Ramos (cell line): ENCODE data around the gene TNFRSF8.
"Not testable (repeated sequence)": the region's sequence is repeated elsewhere in the genome, so short reads cannot be mapped to it uniquely, and the experiment has no call there.

ENCODE experiments used
- in situ Hi-C: fragments of 300-500 bp; cut with MboI; formaldehyde crosslinking; loops from one replicate; pipeline ENCODE4 v1.14.3; 2022; ENCODE audit warnings: low sequenced_read_pairs; ENCODE audit not compliant: unreplicated experiment

Gene TNFRSF8

DNA sequence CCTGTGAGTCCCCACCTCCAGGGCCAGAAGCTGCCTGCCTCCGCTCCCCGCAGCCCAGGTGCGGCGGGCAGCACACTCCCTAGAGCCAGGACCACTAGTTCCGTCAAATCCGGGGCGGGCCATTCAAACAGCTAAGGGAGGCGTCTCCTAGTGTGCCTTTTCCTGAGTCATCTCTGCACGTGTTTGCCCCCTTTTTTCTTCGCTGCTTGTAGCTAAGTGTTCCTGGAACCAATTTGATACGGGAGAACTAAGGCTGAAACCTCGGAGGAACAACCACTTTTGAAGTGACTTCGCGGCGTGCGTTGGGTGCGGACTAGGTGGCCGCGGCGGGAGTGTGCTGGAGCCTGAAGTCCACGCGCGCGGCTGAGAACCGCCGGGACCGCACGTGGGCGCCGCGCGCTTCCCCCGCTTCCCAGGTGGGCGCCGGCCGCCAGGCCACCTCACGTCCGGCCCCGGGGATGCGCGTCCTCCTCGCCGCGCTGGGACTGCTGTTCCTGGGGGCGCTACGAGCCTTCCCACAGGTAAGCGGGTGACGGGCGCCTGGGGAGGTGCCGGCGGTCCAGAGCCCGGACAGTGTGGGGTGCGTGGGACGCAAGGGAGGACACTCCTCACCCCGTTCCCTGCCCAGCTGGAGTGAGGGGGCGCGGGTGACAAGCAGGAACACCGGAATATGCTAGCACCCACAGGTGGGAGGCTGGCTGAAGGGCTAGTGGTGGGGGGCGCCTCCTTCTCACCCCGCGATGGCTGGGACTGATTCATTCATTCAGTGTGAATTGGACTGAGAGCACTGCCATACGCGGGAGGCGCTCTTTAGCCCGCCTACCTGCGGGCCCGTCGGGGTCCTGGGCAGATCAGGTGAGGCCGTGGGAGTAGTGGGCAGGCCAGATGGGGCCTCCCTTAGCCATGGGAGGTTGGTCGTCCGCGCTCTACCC, at the start of gene TNFRSF8:
Gene TNFRSF8 (plus strand): TSS at position 163 of the 932 bp plus-strand sequence. CDS start 296 bp downstream, at position 459.
- in situ Hi-C loops = no loop called here

DNA sequence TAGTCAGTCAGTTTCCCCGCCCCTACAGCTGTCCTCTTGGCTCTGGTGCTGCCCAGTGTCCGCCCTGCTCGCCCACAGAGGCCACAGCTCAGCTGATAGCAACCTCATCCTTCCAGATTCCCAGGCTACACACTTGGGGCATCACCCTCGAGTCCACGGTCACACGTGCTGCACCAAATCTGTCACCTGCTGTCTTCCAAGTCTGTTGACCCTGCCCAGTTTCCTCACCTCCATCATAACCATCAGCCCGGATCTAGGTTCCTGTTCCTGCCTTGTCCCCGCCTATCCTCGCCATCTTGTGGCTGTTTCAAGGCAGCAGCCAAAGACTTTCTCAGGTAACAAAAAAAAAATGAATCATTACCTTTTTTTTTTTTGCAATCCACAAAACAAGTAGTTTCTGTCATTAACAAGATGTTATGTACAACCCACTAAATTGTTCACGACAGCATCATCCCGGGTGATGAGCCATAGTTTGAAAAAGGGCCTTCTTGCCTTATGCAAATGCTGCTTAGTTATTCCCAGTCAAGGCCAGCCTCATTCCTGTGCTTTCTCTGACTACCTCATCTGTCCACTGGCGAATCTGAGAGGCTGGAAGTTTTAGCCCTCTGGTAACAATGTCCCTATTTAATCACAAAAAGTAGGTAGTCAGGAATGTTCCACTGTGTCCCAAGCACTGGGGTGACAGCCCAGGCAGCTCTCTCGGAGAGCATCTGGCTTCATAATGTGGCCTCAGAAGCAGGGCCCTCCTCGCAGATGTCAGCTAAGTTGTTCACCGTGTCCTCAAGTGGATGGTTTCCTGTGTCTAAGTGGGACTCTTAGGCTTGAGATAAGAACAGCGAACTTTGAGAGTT, 48.7 kb upstream of the TNFRSF8 start:
- in situ Hi-C loops = no loop called here

DNA sequence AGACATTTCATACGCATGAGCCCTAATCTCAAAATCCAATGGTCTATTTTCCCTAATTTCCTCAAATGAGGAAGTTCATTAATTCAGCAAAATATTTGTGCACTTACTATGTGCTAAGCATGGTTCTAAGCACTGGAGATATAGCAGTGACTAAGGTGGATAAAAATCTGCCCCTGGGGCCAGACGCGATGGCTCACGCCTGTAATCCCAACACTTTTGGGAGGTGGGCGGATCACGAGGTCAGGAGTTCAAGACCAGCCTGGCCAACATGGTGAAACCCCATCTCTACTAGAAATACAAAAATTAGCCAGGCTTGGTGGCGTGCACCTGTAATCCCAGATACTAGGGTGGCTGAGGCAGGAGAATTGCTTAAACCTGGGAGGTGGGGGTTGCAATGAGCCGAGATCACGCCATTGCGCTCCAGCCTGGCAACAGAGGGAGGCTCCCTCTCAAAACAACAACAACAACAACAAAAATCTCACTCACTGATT, 48.1 kb upstream of the TNFRSF8 start:
- in situ Hi-C loops = no loop called here

DNA sequence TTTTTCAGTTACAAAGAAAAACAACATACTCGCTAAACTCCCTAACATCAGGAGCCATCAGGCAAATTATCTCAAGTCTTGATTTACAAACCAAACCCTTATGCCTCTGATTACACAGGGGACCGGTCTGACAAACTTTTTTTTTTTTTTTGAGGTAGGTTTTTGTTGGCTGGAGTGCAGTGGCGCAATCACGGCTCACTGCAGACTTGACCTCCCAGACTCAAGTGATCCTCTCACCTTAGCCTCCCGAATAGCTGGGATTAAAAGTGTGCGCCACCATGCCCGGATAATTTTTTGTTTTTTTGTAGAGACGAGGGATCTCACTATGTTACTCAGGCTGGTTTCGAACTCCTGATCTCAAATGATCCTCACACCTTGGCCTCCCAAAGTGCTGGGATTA, 47.6 kb upstream of the TNFRSF8 start:
- in situ Hi-C loops = no loop called here

DNA sequence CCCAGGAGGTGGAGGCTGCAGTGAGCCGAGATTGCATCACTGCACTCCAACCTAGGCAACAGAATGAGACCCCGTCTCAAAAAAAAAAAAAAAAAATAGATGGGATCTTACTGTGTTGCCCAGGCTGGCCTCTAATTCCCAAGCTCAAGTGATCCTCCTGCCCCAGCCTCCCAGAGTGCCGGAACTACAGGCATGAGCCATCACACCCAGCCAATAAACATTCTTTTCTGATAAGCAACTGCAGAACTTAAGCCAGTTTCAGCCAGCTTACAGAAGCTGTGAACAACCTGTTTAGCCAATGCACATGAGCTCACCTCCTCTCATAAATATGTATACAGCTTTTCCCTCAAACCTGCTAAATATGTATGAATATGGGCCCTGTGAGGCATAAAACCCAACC, 46.9 kb upstream of the TNFRSF8 start:
- in situ Hi-C loops = no loop called here

DNA sequence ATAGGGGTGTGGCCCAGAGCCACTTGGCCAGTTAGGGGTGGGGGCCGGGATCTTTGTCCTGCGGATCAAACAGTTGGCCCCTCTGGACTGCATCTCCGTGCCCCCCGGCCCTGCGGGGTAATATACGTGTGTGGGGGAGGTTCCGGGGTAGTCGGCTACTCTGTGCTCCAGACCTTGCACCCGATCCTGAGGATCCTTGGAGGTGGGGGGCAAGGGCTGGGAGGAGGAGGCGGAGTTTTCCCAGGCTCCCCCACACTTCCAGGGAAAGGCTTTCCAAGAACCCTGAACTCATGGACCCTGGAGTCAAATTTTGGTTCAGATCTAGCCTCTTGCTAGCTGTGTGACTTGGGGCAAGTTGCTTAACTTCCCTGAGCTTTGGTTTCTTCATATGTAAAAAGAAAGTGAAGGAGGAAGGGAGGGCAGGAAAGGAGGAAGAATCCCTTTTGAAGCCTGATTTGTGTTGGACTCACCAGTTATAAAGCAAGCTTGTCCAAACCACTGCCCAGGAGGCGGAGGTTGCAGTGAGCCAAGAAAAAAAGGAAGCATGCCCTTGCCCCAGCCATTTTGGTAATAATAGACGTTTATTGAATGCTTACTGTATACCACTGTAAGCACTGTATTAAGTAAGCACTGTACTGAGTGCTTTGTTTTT, 43.1 kb upstream of the TNFRSF8 start:
- in situ Hi-C loops = no loop called here

DNA sequence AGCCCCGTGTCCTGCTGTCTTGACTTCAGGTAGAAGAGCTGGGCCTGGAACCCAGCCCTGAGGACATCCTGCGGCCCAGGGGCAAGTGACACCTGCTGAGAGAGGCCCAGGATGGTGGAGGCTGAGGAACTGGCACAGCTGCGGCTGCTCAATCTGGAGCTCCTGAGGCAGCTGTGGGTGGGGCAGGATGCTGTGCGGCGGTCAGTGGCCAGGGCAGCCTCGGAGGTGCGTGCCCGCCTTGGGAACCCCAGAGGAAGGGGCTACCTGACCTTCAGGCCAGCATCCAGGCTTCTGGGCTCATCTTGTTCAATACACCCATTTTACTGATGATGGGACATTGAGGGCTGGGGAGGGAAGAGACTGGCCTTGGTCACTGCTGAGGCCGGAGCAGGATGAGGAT, 41.5 kb upstream of the TNFRSF8 start:
- in situ Hi-C loops = no loop called here

DNA sequence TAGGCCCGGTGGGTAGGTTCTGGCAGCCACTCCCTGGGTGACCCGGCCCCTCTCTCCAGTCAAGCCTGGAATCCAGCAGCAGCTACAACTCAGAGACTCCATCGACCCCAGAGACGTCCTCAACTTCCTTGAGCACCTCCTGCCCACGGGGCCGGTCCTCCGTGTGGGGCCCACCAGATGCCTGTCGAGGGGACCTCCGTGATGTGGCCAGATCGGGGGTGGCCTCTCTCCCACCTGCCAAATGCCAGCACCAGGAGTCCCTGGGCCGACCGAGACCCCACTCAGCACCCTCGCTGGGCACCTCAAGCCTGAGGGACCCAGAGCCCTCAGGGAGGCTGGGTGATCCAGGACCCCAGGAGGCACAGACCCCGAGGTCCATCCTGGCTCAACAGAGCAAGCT, 41.1 kb upstream of the TNFRSF8 start:
- in situ Hi-C loops = no loop called here

DNA sequence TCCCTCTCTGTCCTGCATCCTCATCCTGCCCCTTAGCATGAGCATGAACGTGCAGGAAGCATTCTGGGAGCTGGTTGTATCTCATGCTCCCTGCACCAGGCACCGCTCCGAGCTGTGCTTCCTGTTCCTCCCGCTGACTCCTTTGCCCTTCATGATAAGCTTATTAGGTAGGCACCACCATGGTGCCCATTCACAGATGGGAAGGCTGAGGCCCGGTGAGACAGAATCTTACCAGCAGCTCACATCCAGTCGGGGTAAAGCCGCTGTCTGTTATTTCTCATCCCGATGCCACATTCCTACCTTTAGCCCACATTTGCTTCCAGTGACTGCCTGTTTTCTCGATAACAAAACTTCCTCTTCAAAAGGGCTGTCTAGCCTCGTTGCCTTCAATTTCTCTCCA, 36.5 kb upstream of the TNFRSF8 start:
- in situ Hi-C loops = no loop called here

DNA sequence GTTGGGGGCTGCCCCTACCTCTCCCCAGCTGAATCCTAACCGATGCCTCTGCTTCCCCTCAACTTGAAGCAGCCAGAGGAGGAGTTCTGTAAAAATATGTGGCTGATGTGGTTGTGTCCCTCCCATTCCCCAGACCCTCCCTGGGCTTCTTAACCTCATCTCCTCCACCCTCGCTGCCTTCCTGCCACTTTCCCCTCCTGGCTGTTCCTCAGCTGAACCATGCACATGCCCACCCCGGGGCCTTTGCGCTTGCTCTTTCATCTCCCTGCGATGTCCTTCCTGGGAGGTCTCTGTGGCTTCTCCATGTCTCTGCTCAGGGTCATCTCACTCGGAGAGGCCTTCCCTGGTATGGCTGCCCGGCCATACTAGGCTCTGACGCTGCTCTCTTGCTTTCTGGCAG, 34.9 kb upstream of the TNFRSF8 start:
- in situ Hi-C loops = no loop called here

DNA sequence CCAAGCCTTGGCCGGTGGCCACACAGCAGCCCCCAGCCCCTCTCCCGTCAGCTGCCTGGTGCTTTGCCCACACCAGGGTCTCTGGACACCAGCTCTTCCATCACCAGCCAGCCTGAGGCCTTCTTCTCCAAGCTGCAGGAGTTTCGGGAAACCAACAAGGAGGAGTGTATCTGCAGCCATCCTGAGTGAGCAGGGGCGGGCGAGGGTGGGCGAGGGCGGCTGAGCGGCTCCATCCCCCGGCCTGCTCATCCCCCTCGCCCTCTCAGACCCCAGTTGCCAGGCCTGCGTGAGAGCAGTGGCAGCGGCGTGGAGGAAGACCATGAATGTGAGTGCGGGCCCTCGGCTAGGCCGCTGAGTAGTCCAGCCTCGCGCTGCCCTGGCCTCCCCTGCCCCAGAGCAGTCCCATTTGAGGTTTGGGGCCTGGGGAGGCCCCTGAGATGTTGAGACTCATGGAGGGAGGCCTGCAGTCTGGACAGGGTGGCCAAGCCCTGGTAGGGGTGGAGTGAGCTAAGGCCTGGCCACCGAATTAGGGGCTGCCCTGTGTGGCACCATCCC, 34.1 kb upstream of the TNFRSF8 start:
- in situ Hi-C loops = no loop called here

DNA sequence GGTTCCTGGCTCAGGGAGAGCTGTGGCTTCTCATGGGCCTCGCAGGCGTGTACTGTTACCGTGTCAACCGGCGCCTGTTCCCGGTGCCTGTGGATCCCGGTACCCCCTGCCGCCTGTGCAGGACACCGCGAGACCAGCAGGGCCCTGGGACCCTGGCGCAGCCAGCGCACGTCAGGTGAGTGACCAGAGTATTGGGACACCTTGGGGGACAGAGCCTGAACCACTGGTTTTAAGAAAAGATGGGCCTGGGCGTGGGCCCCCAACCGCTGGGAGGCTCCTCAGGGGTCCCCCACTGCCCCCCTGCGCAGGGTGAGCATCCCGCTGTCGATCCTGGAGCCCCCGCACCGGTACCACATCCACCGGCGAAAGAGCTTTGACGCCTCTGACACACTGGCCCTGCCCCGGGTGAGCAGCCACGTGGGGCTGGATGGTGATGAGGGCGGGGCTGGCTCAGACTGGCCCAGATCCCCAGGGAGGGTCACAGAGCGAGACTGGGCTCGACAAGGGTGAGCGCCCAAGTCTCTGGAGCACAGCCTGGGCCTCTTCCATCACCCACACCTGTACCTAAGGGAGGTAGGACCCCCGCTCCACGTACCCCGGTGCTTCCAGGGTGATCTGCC, 33.3 kb upstream of the TNFRSF8 start:
- in situ Hi-C loops = no loop called here

DNA sequence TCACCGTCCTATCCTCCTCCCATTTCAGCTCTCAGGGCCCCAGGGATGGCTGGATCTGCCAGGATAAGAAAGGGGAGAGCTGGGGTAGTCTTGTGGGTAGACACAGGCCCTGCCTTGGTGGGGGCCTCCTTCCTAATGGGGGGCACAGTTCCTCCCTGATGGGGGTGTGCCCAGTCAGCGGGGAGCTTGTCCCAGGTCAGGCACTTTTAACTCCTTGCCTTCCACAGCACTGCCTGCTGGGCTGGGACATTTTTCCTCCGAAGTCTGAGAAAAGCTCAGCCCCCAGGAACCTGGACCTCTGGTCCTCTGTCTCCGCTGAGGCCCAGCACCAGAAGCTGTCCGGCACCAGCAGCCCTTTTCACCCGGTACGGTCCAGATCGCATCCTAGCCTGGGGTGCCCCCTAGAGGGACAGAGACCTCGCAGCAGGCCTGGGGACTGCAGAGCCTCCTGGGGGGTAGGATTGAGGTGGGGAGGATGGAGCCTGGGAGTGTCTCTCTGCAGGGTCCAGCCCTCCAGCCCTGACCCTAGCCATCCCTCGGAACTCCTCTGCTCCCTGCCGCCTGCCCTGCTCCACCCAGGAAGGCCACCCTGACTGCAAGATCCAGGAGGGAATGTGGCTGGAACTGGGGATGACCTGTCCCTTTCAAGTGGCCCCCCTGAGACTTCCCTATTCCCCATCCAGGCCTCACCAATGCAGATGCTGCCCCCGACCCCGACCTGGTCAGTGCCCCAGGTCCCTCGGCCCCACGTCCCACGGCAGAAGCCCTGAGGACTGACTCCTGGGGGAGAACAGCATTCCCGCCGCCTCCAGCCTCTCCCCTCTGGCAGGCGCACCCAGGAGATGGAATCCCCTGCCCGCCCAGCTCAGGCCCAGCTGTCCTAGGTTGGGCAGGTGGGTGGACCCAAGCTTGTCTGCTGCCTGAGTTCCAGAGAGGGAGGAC, 31.8 kb upstream of the TNFRSF8 start:
- in situ Hi-C loops = no loop called here

DNA sequence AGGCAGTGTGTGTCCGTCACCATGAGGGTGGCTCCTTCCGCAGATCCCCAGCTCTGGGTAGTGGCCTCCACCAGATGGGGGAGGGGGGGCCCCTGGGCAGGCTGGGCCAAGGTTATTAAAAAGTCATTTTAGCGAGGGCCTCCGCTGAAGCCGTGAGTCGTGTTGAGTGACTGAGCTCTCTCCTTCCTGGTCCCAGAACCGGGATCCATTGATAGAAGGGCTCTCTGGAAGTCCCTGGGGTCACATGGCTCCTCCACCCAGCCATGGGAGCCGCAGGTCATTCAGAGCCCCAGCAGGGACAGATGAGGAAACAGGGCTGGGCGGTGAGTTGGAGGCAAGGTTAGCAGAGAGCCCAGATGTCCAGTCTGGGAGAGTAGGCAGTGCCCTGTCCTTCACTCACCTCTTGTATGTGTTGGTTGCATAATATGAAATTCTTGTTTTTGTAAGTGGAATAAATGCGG, 30.9 kb upstream of the TNFRSF8 start:
- in situ Hi-C loops = no loop called here

DNA sequence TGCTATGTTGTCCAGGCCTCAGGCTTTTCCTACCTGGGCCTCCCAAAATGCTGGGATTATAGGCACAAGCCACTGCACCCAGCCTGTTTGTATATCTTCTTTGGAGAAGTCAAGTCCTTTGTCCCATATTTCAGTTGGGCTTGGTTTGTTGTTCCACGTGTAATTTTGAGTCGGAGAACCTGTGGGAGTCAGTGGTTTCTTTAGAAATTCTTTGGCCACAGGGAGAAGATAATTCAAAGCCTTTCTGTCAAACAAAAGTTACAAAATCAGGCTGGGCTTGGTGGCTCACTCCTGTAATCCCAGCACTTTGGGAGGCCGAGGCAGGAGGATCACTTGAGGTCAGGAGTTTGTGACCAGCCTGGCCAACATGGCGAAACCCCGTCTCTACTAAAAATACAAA, 29.7 kb upstream of the TNFRSF8 start:
- in situ Hi-C loops = not testable (repeated sequence)

DNA sequence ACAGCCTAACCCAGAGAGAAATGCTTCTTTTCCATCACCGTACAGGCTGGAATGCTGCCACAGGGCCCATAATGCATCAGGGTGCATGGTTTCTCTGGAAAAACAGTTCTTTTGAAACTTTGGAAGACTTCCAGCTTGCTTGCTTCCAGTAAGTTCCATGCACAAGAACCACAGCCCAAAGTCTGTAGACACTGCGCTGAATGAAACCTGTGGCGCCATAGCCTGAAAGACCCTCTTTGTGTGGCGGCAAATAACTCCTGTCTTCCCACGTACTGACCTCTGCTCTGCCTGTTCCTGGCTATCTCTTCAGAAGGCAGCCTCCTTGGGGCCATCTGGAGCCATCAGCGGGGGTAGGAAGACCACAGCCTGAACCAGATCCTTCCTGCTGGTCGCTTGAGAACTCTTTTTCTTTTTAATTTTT, 28.7 kb upstream of the TNFRSF8 start:
- in situ Hi-C loops = no loop called here

DNA sequence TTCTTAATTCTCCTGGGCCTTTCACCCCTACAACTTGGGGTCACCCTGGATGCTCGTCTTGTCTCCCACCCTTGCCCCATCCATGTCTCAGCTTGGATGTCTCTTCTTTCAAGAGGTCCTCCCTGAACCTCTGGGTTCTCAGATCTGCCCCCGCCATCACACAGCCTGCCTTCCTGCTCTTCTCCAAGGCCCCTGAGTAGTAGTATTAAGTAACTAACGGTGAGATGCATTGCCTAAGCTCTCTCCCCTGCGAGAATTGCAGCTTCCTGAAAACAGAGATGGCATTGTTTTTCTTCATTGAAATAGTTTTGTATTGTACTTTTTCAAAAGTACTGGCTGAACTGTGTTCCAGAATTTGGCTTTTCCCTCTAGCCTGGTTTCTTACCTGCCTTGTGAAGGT, 27.8 kb upstream of the TNFRSF8 start:
- in situ Hi-C loops = no loop called here

DNA sequence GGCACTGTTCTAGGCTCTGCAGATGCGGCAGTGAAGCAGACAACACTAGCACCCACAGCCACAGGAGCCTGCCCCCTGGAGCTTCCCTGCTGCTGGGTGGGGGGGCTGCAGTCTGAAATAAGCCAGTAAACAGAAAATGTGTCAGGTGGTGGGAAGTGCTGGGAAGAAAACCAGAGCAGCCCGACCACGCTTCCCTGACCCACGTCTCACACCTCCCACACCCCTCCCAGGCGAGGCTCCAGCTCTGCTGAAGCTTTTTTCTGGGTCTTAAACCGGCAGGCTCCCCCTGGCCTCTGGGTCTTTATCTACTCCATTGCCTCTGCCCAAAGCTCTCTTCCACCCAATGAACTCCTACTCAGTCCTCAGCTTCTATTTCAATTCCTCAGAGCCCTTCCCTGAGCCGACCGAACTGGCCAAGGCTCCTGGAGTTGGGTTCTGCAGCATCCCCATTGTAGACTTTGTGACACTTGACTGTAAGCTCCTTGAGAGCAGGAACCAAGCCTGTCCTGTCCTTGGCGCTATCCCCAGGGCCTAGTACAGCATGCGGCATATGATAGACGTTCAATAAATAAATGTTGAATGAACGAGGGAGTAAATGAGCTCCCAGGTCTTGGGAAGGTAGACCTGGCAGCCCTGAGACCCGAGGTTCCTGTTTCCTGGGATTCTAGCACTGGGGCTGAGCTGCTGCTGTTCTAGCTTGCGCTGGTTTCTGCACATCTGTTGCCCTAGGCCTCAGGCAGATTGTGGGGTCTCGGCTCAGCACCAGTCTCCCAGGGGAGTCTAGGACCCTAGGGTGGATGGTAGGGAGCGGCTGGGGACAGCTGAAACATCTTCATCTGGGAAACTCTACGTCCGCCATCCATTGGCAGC, 25.4 kb upstream of the TNFRSF8 start:
- in situ Hi-C loops = no loop called here
